GM19467 (cell line): ENCODE data around the gene EPHA10.

Experiments
- ATAC-seq: cut with Tn5 transposase; IDR thresholded peaks from one replicate; pipeline ENCODE4 v1.9.1; 2021; ENCODE audit warnings: mild to moderate bottlenecking, moderate library complexity; ENCODE audit not compliant: unreplicated experiment

Gene EPHA10

DNA sequence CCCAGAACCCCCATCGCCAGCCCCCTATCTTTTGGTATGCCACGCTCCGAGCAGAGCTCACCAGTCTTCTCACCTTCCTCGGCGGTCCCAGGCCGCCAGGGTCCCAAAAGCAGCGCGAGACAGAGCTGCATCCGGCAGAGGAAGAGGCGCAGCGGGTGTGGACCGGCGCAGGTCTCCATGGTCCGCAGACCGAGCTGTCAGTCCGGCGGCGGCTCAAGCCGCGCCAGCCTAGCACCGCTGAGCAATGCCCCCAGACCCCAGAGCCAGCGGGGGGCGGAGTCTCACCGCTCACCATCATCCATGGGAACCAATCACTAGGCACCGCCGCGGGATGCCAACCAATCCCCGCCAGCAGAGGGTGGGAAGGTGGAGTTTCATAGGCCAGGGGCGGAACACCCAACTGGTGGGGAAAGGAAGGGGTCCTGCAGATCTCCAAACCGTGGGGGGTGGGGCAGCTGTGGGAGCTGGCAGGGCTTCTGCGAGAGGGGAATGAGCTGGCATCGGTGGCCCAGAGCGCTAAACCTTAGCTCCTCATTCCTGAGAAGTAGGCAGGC, at the start of gene EPHA10:
EPHA10 (minus strand) TSS at position 233 of the 554 bp plus-strand sequence; CDS start at position 179, 54 bp downstream.
- no peak for ATAC-seq

GRCh38 chr1:37814252-37814651, 49.3 kb upstream of the EPHA10 start:
- no peak for ATAC-seq

- no peak for ATAC-seq
Observed at GRCh38 chr1:37813529-37814145, 48.7 kb upstream of the EPHA10 start.

GRCh38 chr1:37811027-37811655, 46.2 kb upstream of the EPHA10 start:
- no peak for ATAC-seq

DNA sequence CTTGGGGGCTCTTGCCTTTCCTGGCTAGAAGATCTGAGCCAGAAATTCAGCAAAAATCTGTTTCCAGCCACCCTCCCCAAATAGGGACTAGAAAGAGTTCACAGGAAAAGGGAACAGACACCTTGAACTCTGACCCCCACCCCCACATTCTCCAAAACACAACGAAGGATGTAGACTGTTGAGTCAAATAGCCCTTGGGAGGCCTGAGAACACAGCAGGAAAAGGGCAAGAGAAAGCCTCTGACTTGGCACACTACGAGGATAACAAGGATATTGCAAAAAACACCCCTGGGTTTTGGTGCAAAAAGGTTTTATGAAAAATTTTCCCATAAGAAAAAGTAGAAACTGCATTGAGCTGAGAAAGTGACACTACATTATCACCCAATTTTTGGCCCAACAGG, 45.0 kb upstream of the EPHA10 start:
- ATAC-seq = no peak

- ATAC-seq = peak; percentile 25
Observed at GRCh38 chr1:37808369-37809319, 43.7 kb upstream of the EPHA10 start.

- peak; percentile 90 for ATAC-seq
Observed at GRCh38 chr1:37807555-37808368, 42.8 kb upstream of the EPHA10 start, which contains the start of the genes C1orf122 and YRDC. Gene C1orf122 (plus strand): TSS chr1:37807790. CDS start chr1:37808405, 615 bp downstream. Gene YRDC (minus strand): TSS chr1:37808208. CDS start chr1:37808180, 28 bp downstream.

DNA sequence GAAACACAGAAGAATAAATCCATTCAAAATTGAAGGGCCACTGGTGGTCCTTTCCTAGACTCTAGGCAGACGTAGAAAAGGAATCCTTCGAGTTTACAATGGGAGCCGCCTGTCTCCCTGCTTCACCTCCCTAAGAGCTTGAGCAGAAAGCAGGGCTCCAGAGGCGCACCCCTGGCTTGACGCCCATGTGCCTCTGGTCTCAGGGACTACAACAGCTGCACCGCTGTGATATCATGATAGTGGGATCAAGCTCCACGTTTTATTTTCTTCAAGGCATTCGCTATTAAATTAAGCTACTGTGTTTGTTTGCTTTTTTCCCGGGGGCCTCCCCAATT, 42.3 kb upstream of the EPHA10 start:
- no peak for ATAC-seq

- no peak for ATAC-seq
Observed at GRCh38 chr1:37802439-37802838, 37.5 kb upstream of the EPHA10 start.

DNA sequence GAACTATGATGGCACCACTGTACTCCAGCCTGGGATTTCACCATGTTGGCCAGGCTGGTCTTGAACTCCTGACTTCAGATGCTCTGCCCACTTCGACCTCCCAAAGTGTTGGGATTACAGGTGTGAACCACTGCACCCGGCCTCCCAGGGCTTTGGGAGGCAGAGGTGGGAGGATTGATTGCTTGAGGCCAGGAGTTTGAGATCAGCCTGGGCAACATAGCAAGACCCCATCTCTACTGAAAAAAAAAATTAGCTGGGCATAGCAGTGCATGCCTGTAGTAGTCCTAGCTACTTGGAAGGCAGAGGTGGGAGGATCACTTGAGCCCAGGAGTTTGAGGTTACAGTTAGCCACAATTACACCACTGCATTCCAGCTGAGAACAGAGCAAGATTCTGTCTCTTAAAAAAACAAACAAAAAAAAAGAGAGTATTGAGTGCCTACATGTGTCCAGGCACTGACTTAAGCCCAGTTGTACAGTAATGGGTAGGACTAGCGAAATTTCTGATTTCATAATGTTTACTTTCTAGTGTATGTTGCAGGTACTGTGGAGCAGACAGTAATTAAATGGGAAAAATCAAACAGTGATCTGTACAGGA, 32.9 kb upstream of the EPHA10 start:
- no peak for ATAC-seq

GRCh38 chr1:37795340-37796125, 30.6 kb upstream of the EPHA10 start:
- no peak for ATAC-seq

- ATAC-seq = peak; percentile 40
Observed at GRCh38 chr1:37794372-37795339, 29.7 kb upstream of the EPHA10 start.

GRCh38 chr1:37793773-37794371, 29.0 kb upstream of the EPHA10 start, which contains the start of gene MANEAL:
Gene MANEAL (plus strand): TSS chr1:37793847. CDS start chr1:37794183, 336 bp downstream.
- ATAC-seq = peak; percentile 45

DNA sequence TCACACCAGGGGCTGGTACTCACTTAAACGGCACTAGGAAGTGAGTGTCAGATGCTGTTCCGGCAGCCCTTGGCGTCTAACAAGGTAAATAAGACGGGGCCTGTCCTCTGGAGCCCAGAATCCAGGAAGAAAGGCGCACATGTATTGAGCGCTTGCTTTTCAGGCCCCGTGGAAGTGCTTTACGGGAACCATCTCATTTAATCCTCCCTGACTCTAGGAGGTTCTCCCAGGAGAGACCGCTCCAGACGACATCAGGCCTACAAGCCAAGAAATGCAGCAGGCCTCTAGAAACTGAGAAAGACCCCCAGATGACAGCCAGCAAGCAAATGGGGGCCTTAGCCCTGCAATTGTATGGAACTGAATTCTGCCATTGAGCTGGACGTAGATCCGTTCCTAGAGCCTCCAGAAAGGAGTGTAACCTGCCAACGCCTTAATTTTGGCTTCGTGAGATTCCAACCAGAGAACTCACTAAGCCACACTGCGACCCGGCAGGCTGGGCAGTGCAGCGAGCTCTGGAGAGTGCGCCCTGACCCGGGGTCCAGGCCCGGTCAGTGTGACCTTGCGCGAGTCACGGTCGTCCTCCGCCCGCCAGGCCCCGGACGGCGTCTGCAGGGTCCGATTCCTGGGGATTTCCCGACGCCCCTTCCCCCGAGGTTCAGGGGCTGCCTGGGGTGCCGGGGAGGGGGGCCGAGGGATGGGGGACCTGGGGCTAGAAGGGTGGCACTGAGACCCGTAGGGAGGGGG, 28.2 kb upstream of the EPHA10 start:
- ATAC-seq = no peak

- ATAC-seq = no peak
Observed at GRCh38 chr1:37782491-37782890, 17.6 kb upstream of the EPHA10 start.

DNA sequence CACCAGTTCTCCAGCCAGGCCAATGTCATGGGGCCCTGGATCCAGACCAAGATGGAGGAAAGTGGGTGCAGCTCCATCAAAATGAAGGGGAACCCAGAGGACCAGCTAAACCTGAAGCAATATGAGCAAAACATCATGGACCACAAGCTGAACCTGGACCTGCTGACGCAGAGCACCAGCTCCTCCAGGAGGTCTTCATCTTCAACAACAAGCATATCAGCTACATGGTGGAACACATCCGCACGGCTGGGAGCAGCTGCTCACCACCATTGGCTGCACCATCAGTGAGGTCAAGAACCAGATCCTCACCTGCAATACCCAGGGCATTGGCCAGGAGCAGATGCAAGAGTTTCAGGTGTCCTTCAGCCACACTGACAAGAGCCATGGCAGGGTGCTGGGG, 13.7 kb upstream of the EPHA10 start:
- no peak for ATAC-seq
